Measurements from ENCODE around the gene PHC2.

PHC2 gene

DNA sequence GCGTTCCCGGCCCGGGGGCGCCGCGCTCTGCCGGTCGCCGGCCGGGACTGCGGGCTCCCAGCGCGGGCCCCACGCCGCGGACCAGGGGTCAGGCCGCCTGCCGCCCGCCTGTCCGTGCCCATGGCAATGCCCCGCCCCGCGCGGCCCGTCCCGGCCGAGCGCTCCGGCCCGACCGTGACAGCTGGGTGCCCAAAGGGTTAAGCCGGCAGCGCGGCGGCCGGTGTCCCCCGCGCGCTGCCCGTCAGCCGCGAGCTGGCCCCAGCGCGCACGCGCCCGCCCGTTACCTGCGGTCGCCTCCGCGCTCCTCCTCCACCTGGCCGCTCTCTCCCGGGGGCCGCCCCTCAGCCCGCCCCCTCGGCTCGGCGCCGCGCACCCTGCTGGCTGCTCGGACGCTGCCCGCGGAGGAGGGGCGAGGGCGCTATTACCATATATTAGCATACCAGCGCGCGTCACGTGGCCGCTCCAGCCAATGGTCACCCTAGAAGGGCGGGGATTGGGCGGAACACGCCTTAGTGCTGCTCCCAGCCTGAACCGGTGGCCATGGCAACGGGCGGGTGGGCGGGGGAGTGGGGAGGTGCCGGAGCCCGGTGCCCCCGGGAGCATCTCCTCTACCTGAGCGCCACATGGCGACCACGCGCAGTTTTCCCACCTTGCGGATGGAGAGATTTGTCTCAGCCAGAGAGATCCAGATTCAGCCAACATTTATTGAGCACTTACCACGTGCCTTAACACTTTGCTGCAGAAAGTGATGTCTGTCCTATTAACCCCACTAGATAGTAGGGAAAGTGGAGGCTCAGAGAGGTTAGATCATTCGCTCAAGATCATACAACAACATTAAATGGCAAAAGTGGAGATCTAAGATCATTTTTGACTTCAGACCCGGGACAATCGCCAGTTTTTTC is at the start of gene PHC2:
Gene PHC2 (minus strand): TSS at position 404 of the 902 bp plus-strand sequence. CDS start 55,556 bp downstream, outside the sequence.
- peak; percentile 85 to 90 for DNase-seq (ENCODE audit: low read depth in 2 of 2)

GRCh38 chr1:33477451-33477850 is 46.6 kb upstream of the PHC2 start:
- no peak for DNase-seq (ENCODE audit: low read depth in 2 of 2)

- DNase-seq (ENCODE audit: low read depth in 2 of 2): no peak
Observed at GRCh38 chr1:33473900-33474299, 43.0 kb upstream of the PHC2 start.

DNA sequence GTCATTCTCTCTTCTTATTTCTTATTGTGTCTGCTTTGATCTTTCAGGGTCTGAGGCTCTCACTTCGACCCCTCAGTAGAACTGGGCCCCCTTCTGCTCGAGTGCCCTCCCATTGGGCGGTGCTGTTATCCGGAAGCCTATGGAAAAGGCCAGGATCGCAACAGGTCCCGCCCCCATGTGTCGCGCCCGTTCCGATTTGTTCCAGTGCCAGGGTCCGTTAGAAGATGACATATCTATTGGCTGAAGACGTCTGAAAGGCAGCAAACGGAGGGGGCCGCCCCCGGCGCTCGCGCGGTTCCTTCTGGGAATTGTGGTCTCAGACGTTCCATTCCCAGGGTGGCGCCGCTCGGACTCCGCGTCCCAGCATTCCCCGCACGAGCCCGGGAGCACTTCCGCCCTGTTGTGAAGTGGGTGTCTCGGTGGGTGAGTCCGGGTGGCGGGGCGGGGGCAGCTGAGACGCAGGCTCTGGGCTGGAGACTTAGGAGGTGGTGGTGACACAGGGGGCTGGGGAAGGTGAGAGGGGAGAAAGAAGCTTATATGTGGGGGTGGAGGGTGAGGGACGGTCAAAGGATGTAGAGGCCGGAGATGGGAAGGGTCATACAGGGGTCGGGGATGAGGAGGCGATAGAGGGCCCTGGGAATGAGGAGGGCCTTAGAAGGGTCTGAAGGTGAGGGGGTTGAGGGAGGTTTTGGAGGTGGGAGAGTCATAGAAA is 41.5 kb upstream of the PHC2 start, which contains the start of gene ZSCAN20:
Gene ZSCAN20 (plus strand): TSS at position 377 of the 712 bp plus-strand sequence. CDS start 6,644 bp downstream, outside the sequence.
- DNase-seq (ENCODE audit: low read depth in 2 of 2): peak; percentile 85 to 86

GRCh38 chr1:33471416-33471815 is 40.5 kb upstream of the PHC2 start:
- DNase-seq (ENCODE audit: low read depth in 2 of 2): no peak

- DNase-seq (ENCODE audit: low read depth in 2 of 2): peak; percentile 24 to 43
Observed at GRCh38 chr1:33470495-33471012, 39.7 kb upstream of the PHC2 start.

GRCh38 chr1:33469691-33470090 is 38.8 kb upstream of the PHC2 start:
- no peak for DNase-seq (ENCODE audit: low read depth in 2 of 2)

GRCh38 chr1:33468967-33469366 is 38.1 kb upstream of the PHC2 start:
- no peak for DNase-seq (ENCODE audit: low read depth in 2 of 2)

- DNase-seq (ENCODE audit: low read depth in 2 of 2): no peak
Observed at GRCh38 chr1:33468531-33468930, 37.6 kb upstream of the PHC2 start.

DNA sequence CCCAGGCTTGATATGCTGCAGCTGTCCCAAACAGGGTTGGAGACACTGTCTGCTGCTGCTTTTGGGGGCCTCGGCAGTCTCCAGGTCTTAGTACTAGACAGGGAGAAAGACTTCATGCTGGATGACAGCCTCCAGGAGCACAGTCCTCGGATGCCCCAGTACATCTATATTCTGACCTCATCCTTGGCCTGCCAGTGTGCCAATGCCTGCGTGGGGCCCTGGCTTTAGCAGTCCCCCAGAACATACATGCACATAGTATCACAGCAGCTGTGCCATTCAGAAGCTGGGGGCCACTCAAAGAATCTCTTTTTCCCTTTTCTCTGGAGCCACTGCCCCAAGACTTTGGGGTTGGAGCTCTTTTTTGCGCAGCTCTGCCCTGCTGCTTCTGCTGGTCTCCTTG is 37.1 kb upstream of the PHC2 start:
- DNase-seq (ENCODE audit: low read depth in 2 of 2): no peak

DNA sequence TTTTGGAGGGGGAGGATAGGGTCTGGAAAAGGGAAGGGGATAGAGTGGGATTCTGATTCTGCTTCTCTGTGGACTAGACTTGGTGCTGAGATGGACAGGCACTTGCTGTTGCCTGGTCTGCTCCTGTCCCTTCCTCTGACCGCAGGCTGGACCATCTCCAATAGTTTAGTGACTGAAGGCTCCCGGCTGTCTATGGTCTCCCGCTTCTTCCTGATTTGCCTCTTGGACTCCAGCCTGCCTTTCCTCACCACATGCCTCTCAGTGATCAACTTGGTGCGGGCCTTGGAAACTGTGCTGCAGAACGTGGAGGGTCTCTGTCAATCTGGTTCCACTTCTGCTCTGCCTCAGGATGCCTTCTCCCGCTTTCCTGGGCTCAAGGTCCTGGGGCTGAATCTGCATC is 35.3 kb upstream of the PHC2 start:
- no peak for DNase-seq (ENCODE audit: low read depth in 2 of 2)

- DNase-seq (ENCODE audit: low read depth in 2 of 2): no peak
Observed at GRCh38 chr1:33465316-33465715, 34.4 kb upstream of the PHC2 start.

GRCh38 chr1:33464552-33464951 is 33.7 kb upstream of the PHC2 start:
- no peak for DNase-seq (ENCODE audit: low read depth in 2 of 2)

DNA sequence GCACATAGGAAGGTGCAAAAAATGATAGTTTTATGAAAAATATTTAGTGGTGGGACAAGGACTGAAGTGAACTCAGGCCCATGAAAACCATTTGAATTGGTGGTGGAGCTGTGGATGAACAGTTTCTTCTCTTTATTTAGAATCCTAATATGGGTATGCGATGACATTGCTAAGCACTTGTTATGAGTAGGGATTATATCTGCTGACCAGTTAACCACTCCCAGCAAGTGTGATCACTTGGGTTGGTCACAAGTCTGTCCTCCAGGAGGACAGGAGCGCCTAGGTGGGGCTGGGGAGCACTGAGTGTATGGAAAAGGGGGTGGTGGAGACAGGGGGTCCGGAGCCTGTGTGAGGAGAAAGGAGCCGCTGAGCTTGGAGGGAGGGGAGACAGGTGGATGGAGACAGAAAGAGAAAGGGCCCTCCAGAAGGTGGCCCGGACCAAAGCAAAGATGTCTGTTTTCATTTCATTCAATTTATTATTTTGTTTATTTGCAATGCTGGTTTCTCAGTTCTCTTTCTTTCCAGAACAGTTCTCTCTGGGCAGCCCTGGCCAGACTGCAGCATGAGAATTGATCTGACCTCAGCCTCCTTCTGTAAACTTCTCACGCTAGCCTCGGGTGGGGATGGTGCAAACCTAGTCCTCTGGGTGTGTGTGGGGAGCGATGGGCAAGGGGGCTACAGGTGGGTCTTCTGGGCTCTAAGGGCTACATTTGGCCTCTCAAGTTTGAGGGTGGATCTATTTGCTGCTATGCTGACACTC is 31.7 kb upstream of the PHC2 start:
- DNase-seq (ENCODE audit: low read depth in 2 of 2): no peak

GRCh38 chr1:33460947-33461629 is 30.2 kb upstream of the PHC2 start:
- no peak for DNase-seq (ENCODE audit: low read depth in 2 of 2)

- DNase-seq (ENCODE audit: low read depth in 2 of 2): no peak
Observed at GRCh38 chr1:33460144-33460543, 29.2 kb upstream of the PHC2 start.

DNA sequence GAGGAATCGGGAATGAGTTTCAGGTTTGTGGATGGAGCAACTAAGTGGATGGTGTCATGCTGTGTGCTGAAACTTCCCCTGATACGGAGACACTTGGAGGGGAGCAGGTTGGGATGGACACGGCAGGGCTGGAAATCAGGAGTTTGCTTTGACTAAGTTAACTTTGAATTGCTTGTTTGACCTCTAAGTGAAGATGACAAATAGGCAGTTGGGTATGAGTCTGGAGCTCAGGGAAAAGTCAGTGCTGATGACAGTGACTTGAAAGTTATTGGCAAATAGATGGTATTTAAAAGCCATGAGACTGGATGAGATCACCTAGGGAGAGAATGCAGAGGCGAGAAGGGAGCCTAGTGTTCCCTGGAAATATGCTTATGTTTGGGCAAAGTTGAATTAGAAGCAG is 28.8 kb upstream of the PHC2 start:
- DNase-seq (ENCODE audit: low read depth in 2 of 2): no peak

DNA sequence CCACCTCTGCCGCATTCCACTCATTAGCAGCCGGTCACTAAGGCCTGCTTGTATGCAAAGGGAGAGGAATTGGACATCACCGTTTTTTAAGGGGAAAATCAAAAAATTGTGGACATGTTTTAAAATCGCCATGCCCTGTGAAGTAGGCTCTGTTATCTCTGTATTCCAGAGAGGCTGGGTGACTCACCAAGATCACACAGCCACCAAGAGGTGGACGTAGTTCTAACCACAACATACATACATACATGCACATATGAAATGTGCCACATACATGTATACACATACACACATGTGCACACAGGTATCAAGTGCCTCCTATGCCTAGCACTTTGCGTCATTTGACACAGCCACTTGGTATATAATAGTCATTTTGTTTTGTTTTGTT is 25.6 kb upstream of the PHC2 start:
- DNase-seq (ENCODE audit: low read depth in 2 of 2): no peak

GRCh38 chr1:33455539-33456501 is 24.9 kb upstream of the PHC2 start:
- no peak for DNase-seq (ENCODE audit: low read depth in 2 of 2)

GRCh38 chr1:33454646-33455282 is 23.9 kb upstream of the PHC2 start:
- DNase-seq (ENCODE audit: low read depth in 2 of 2): no peak
